Smooth muscle cell (in vitro differentiated cells): Measurements from ENCODE around the gene ARHGAP33. TPM values are rescaled to one million over a fixed set of nuclear protein-coding genes. Genes with fewer than 3 reads are reported as not detected.
A peak's percentile ranks its signal among the peaks of the same experiment; 100 is the strongest.

Experiments used
- DNase-seq: peaks from one replicate; lab custom pipeline; 2025; ENCODE audit not compliant: unreplicated experiment; lab: John Stamatoyannopoulos, UW
- H2AFZ ChIP-seq: fragments of 200-600 bp; sonication (generic); 2 replicates; pipeline ENCODE4 v1.6.0; 2016; ENCODE audit warnings: antibody characterized with exemption, low read depth, mild to moderate bottlenecking
- H3F3A ChIP-seq: fragments of 200-600 bp; sonication (generic); 2 replicates; pipeline ENCODE4 v1.6.0; 2017; ENCODE audit warnings: antibody characterized with exemption, low read depth
- H3K27ac ChIP-seq: fragments of 200-600 bp; sonication (generic); 2 replicates; pipeline ENCODE4 v1.5.1; 2016; ENCODE audit warnings: low read depth, mild to moderate bottlenecking
- H3K27me3 ChIP-seq: fragments of 200-600 bp; sonication (generic); 2 replicates; pipeline ENCODE4 v1.6.1; 2016; ENCODE audit warnings: low read depth, mild to moderate bottlenecking
- H3K36me3 ChIP-seq: fragments of 200-600 bp; sonication (generic); 2 replicates; pipeline ENCODE4 v1.5.1; 2016; ENCODE audit warnings: low read depth
- H3K4me1 ChIP-seq: fragments of 200-600 bp; sonication (generic); 2 replicates; pipeline ENCODE4 v1.5.1; 2016; ENCODE audit warnings: low read depth
- H3K4me2 ChIP-seq: fragments of 200-600 bp; sonication (generic); 2 replicates; pipeline ENCODE4 v1.6.0; 2016; ENCODE audit warnings: mild to moderate bottlenecking
- H3K4me3 ChIP-seq: fragments of 200-600 bp; sonication (generic); 2 replicates; pipeline ENCODE4 v1.5.1; 2016; ENCODE audit warnings: mild to moderate bottlenecking
- H3K79me2 ChIP-seq: fragments of 200-600 bp; sonication (generic); 2 replicates; pipeline ENCODE4 v1.6.0; 2016; ENCODE audit warnings: low read depth, mild to moderate bottlenecking
- H3K9ac ChIP-seq: fragments of 200-600 bp; sonication (generic); 2 replicates; pipeline ENCODE4 v1.6.0; 2016; ENCODE audit warnings: low read depth
- H3K9me3 ChIP-seq: fragments of 200-600 bp; sonication (generic); replicated peaks from 2 replicates; pipeline ENCODE4 v1.5.1; 2016; ENCODE audit warnings: low read depth
- H4K20me1 ChIP-seq: fragments of 200-600 bp; sonication (generic); 2 replicates; pipeline ENCODE4 v1.6.0; 2016; ENCODE audit warnings: low read depth
- CTCF ChIP-seq: fragments of 200-600 bp; sonication (generic); IDR thresholded peaks from 2 replicates; pipeline ENCODE4 v1.5.1; 2017; ENCODE audit warnings: borderline replicate concordance, mild to moderate bottlenecking, antibody characterized with exemption; ENCODE audit not compliant: insufficient read depth, poor library complexity, severe bottlenecking
- WGBS: methylation state at CpG from one replicate; pipeline ENCODE4 v1.1.7; 2016; ENCODE audit warnings: low lambda C conversion rate; 5-methylcytosine and 5-hydroxymethylcytosine counted together
- polyA plus RNA-seq: library from polyadenylated mRNA; unstranded; fragments of >200 nt; fragmentation: Nextera tagmentation; extraction: Ambion mirVana; gene quantifications from 2 replicates; pipeline ENCODE4 v1.2.1, GENCODE V29; 2016
- total RNA-seq: library from RNA; depleted of rRNA; stranded (reverse); fragments of >200 nt; gene quantifications from 2 replicates; pipeline ENCODE4 v1.2.3, GENCODE V29; 2014

Gene ARHGAP33
- total and polyA plus RNA-seq, 2 experiments from 2014 or later: 5.3 to 5.7 TPM

- H3K36me3 ChIP-seq: no peaks in the 10 kb centered on the region
- no peaks in the 10 kb centered on the region for H3K9me3 ChIP-seq
- H4K20me1 ChIP-seq: no peaks in the 10 kb centered on the region
- DNase-seq: no peak
- H3K9ac ChIP-seq: no peak overlapping the region
- WGBS: 84% methylated on average over 29 of the region's 29 CpGs
- H3K79me2 ChIP-seq: no peaks in the 10 kb centered on the region
- H3K4me3 ChIP-seq: peak overlapping the region; percentile 71
- H2AFZ ChIP-seq: no peak overlapping the region
- TF ChIP-seq CTCF: no peak
- H3K27me3 ChIP-seq: no peaks in the 10 kb centered on the region
- peaks cover 5% of the 10 kb centered on the region for H3K4me1 ChIP-seq
- no peak overlapping the region for H3K27ac ChIP-seq
- no peaks in the 10 kb centered on the region for H3F3A ChIP-seq
- H3K4me2 ChIP-seq: peak overlapping the region; percentile 95
These were observed 35.9 kb upstream of the ARHGAP33 start for GRCh38 chr19:35739275-35740107.

GRCh38 chr19:35740108-35740422, 35.3 kb upstream of the ARHGAP33 start:
- Histone ChIP-seq H3K27ac (peak overlapping the region; percentile 35), H3K9ac (no peak overlapping the region)

GRCh38 chr19:35740423-35741202, 34.8 kb upstream of the ARHGAP33 start:
- Histone ChIP-seq H3K27ac (peak overlapping the region; percentile 35), H3K4me3 (peak overlapping the region; percentile 71), H4K20me1 (no peaks in the 10 kb centered on the region), H3K4me2 (peak overlapping the region; percentile 98), H3K79me2 (no peaks in the 10 kb centered on the region), H3K9me3 (no peaks in the 10 kb centered on the region), H3K36me3 (no peaks in the 10 kb centered on the region), H3K4me1 (peaks cover 5% of the 10 kb centered on the region), H3K9ac (no peak overlapping the region), H2AFZ (no peak overlapping the region), H3K27me3 (no peaks in the 10 kb centered on the region), H3F3A (no peaks in the 10 kb centered on the region)
- WGBS: under 1% methylated on average over 55 of the region's 63 CpGs
- peak; percentile 93 for DNase-seq
- TF ChIP-seq CTCF: no peak

More at GRCh38 chr19:35740108-35740422, 35.3 kb upstream of the ARHGAP33 start:
- H3K79me2 ChIP-seq: no peaks in the 10 kb centered on the region
- no peaks in the 10 kb centered on the region for H3K36me3 ChIP-seq
- TF ChIP-seq CTCF: no peak
- H2AFZ ChIP-seq: no peak overlapping the region
- no peaks in the 10 kb centered on the region for H3F3A ChIP-seq
- H3K4me2 ChIP-seq: peak overlapping the region; percentile 95
- H3K27me3 ChIP-seq: no peaks in the 10 kb centered on the region
- WGBS: 7% methylated on average over 16 of the region's 16 CpGs
- H4K20me1 ChIP-seq: no peaks in the 10 kb centered on the region
- peaks cover 5% of the 10 kb centered on the region for H3K4me1 ChIP-seq
- no peak for DNase-seq
- H3K4me3 ChIP-seq: peak overlapping the region; percentile 71
- no peaks in the 10 kb centered on the region for H3K9me3 ChIP-seq
